Gastrocnemius medialis (tissue), 4 donors: ENCODE measurements around the gene HSD17B4. TPM values are rescaled to one million over a fixed set of nuclear protein-coding genes. Genes with fewer than 3 reads are reported as not detected.
"Not testable (repeated sequence)": the region's sequence is repeated elsewhere in the genome, so short reads cannot be mapped to it uniquely, and the experiment has no call there.

Experiments
- ATAC-seq, 2 donors: fragments of 150-250 bp; one replicate each; pipeline ENCODE4 v1.9.1; 2016
- DNase-seq, 2 donors: peaks; one replicate each; pipeline ENCODE4 v3.0.0-alpha.2; 2019
- H3K27ac ChIP-seq, 4 donors: fragments of 200-600 bp; sonication (generic); 1 replicate in 1 of 4; 2 replicates in 3 of 4; pipeline ENCODE4 v1.5.1; 2016 to 2018; ENCODE audit warnings: mild to moderate bottlenecking in 2 of 4, moderate library complexity in 1 of 4
- H3K27me3 ChIP-seq, 3 donors: fragments of 200-600 bp; sonication (generic) in 2 of 3; 1 replicate in 1 of 3; 2 replicates in 2 of 3; pipeline versions ENCODE4 v1.5.1 to v1.6.0; 2016 to 2019; ENCODE audit warnings: mild to moderate bottlenecking in 1 of 3, moderate library complexity in 1 of 3
- H3K36me3 ChIP-seq, 2 donors: fragments of 200-600 bp; sonication (generic) in 1 of 2; one replicate each; pipeline ENCODE4 v1.5.1; 2017 to 2018
- H3K4me1 ChIP-seq, 2 donors: fragments of 200-600 bp; sonication (generic) in 1 of 2; one replicate each; pipeline ENCODE4 v1.5.1; 2016 to 2017; ENCODE audit warnings: mild to moderate bottlenecking in 2 of 2
- H3K4me3 ChIP-seq, 4 donors: fragments of 200-600 bp; sonication (generic) in 3 of 4; 1 replicate in 1 of 4; 2 replicates in 3 of 4; pipeline ENCODE4 v1.5.1; 2016 to 2019; ENCODE audit warnings: mild to moderate bottlenecking in 2 of 4
- H3K9me3 ChIP-seq, 3 donors: fragments of 200-600 bp; sonication (generic) in 2 of 3; 1 replicate in 1 of 3; 2 replicates in 2 of 3; pipeline ENCODE4 v1.5.1; 2016 to 2019
- POLR2A ChIP-seq, 2 donors: fragments of 450-650 bp; IDR thresholded peaks; one replicate each; pipeline ENCODE4 v1.6.1; 2017; ENCODE audit warnings: antibody characterized with exemption in 2 of 2, mild to moderate bottlenecking in 2 of 2, moderate library complexity in 2 of 2
- in situ Hi-C, 4 donors: fragments of 200-750 bp; cut with MboI; loops; one replicate each; pipeline versions ENCODE4 v1.15.0 to v1.8.0; 2017; ENCODE audit warnings: low sequenced_read_pairs in 4 of 4
- intact Hi-C: fragments of 100-400 bp; cut with DNase I; formaldehyde crosslinking; loops from one replicate; pipeline ENCODE4 v1.15.1; 2023; ENCODE audit warnings: low total_unique reads
- total RNA-seq, 4 donors: library from RNA; depleted of rRNA; stranded (reverse); fragments of >200 nt; gene quantifications; one replicate each; pipeline versions ENCODE4 v1.1.0 to v1.2.3, GENCODE V29; 2016
- TF ChIP-seq, protein P1 (sequence below), 5 experiments: fragments of 450-650 bp in 3 of 5; fragments of 200-600 bp in 2 of 5; sonication (generic) in 2 of 5; IDR thresholded peaks in 4 of 5; conservative IDR thresholded peaks in 1 of 5; 1 replicate in 4 of 5; 2 replicates in 1 of 5; pipeline ENCODE4 v1.5.1; 2016 to 2019; ENCODE audit warnings: antibody characterized with exemption in 5 of 5, mild to moderate bottlenecking in 3 of 5, moderate library complexity in 3 of 5

HSD17B4 gene
- total RNA-seq, 4 donors from 2014 or later, result 60.9 to 200 (median 83.1) TPM

GRCh38 chr5:119435436-119436132 lies 16.7 kb upstream of the HSD17B4 start:
- Histone ChIP-seq H3K9me3 (no peaks in the 10 kb centered on the region), H3K27me3 (no peaks in the 10 kb centered on the region), H3K27ac (no peak overlapping the region), H3K4me1 (no peaks in the 10 kb centered on the region), H3K36me3 (no peaks in the 10 kb centered on the region), H3K4me3 (no peak overlapping the region)
- DNase-seq (peak in 1 of 2 donors; percentile 21), ATAC-seq (no peak)
- in situ Hi-C loops (no loop called here), intact Hi-C loops (no loop called here)
- TF ChIP-seq POLR2A (IDR thresholded peaks at IDR 0.05), result no peak
- TF ChIP-seq, protein P1, sequence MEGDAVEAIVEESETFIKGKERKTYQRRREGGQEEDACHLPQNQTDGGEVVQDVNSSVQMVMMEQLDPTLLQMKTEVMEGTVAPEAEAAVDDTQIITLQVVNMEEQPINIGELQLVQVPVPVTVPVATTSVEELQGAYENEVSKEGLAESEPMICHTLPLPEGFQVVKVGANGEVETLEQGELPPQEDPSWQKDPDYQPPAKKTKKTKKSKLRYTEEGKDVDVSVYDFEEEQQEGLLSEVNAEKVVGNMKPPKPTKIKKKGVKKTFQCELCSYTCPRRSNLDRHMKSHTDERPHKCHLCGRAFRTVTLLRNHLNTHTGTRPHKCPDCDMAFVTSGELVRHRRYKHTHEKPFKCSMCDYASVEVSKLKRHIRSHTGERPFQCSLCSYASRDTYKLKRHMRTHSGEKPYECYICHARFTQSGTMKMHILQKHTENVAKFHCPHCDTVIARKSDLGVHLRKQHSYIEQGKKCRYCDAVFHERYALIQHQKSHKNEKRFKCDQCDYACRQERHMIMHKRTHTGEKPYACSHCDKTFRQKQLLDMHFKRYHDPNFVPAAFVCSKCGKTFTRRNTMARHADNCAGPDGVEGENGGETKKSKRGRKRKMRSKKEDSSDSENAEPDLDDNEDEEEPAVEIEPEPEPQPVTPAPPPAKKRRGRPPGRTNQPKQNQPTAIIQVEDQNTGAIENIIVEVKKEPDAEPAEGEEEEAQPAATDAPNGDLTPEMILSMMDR (IDR thresholded peaks at IDR 0.05 in 4 of 5, conservative IDR thresholded peaks at IDR 0.05 in 1 of 5), result peak in 1 of 5 experiments; percentile 21

DNA sequence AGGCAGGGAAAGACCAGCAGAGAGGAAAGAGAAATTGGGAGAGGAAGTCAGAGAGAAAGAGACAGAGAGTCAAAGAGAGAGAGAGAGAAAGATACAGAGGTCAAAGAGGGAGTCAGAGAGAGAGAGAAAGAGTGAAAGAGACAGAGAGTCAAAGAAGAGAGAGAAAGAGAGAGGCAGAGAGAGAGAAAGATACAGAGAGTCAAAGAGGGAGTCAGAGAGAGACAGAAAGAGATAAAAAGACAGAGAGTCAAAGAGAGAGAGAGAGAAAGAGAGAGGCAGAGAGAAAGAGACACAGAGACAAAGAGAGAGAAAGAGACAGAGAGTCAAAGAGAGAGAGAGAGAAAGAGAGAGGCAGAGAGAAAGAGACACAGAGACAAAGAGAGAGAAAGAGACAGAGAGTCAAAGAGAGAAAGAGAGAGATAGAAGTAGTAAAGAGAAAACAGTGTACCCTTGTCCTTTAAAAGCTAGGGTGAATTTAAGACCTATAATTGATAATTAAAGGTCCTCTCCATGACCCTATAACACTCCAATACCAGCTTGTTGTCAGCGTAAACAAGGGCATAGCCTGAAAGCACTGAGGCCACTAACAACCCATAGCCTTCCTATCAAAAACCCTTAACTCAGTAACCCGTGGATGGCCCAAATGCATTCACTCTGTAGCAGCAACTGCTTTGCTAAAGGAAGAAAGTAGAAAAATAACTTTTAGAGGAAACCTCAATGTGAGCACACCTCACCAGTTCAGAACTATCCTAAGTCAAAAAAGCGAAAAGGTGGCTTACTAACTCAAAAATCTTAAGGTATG lies 14.3 kb upstream of the HSD17B4 start:
- H3K36me3 ChIP-seq, H3K27me3 ChIP-seq, H3K4me3 ChIP-seq, intact Hi-C loops, DNase-seq, H3K27ac ChIP-seq, H3K9me3 ChIP-seq, ATAC-seq, H3K4me1 ChIP-seq, in situ Hi-C loops: not testable (repeated sequence)

- ATAC-seq, H3K4me1 ChIP-seq, intact Hi-C loops, in situ Hi-C loops, DNase-seq, H3K4me3 ChIP-seq, H3K27ac ChIP-seq, H3K27me3 ChIP-seq, H3K9me3 ChIP-seq, H3K36me3 ChIP-seq: not testable (repeated sequence)
Observed at GRCh38 chr5:119438587-119438917, 13.7 kb upstream of the HSD17B4 start.

DNA sequence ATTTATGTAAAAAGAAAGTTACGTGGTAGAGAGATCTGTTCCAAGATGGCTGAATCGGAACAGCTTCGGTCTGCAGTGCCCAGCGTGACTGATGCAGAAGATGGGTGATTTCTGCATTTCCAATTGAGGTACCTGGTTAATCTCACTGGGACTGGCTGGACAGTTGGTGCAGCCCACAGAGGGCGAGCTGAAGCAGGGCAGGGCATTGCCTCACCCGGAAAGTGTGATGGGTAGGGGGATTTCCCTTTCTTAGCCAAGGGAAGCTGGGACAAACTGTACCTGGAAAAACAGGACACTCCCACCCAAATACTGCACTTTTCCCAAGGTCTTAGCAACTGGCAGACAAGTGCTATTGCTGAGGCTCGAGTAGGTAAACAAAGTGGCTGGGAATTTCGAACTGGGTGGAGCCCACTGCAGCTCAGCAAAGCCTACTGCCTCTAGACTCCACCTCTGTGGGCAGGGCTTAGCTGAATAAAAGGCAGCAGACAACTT lies 13.1 kb upstream of the HSD17B4 start:
- Histone ChIP-seq H3K4me3 (no peak overlapping the region), H3K4me1 (no peaks in the 10 kb centered on the region), H3K27ac (no peak overlapping the region), H3K27me3 (no peaks in the 10 kb centered on the region), H3K36me3 (no peaks in the 10 kb centered on the region), H3K9me3 (no peaks in the 10 kb centered on the region)
- no peak for ATAC-seq
- intact Hi-C loops (no loop called here), in situ Hi-C loops (no loop called here)
- no peak for DNase-seq
- TF ChIP-seq POLR2A (IDR thresholded peaks at IDR 0.05), result no peak
- TF ChIP-seq, protein P1 (IDR thresholded peaks at IDR 0.05 in 4 of 5, conservative IDR thresholded peaks at IDR 0.05 in 1 of 5), result no peak

GRCh38 chr5:119439632-119440031 lies 12.7 kb upstream of the HSD17B4 start:
- intact Hi-C loops, H3K27ac ChIP-seq, ATAC-seq, DNase-seq, H3K9me3 ChIP-seq, in situ Hi-C loops, H3K4me1 ChIP-seq, H3K27me3 ChIP-seq, H3K4me3 ChIP-seq, H3K36me3 ChIP-seq: not testable (repeated sequence)

DNA sequence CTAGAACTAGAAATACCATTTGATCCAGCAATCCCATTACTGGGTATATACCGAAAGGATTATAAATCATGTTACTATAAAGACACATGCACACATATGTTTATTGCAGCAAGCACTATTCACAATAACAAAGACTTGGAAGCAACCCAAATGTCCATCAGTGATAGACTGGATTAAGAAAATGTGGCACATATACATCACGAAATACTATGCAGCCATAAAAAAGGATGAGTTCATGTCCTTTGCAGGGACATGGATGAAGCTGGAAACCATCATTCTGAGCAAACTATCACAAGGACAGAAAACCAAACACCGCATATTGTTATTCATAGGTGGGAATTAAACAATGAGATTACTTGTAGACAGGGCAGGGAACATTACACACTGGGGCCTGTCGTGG lies 7.7 kb upstream of the HSD17B4 start:
- H3K4me1 ChIP-seq, in situ Hi-C loops, H3K27ac ChIP-seq, H3K9me3 ChIP-seq, ATAC-seq, intact Hi-C loops, H3K4me3 ChIP-seq, H3K27me3 ChIP-seq, H3K36me3 ChIP-seq, DNase-seq: not testable (repeated sequence)
